Duodenal mucosa (tissue), 2 donors: ENCODE data around the gene LMAN2.

Source experiments
- H3K27ac ChIP-seq: one replicate; pipeline ENCODE4 v1.7.0; 2013; ENCODE audit warnings: low read depth, low read length
- H3K27me3 ChIP-seq, 2 donors: one replicate each; pipeline ENCODE4 v1.7.0; 2013; ENCODE audit warnings: low read length in 2 of 2, control low read depth in 1 of 2; ENCODE audit not compliant: insufficient read depth in 2 of 2, control insufficient read depth in 1 of 2
- H3K36me3 ChIP-seq, 2 donors: one replicate each; pipeline ENCODE4 v1.7.0; 2013; ENCODE audit warnings: low read length in 2 of 2, control low read depth in 1 of 2; ENCODE audit not compliant: insufficient read depth in 2 of 2, control insufficient read depth in 1 of 2
- H3K4me1 ChIP-seq, 2 donors: one replicate each; pipeline ENCODE4 v1.7.0; 2013; ENCODE audit warnings: low read length in 2 of 2, control low read depth in 1 of 2; ENCODE audit not compliant: insufficient read depth in 2 of 2, control insufficient read depth in 1 of 2
- H3K4me3 ChIP-seq, 2 donors: one replicate each; pipeline ENCODE4 v1.7.0; 2013; ENCODE audit warnings: low read length in 2 of 2, low read depth in 1 of 2
- H3K9ac ChIP-seq, 2 donors: one replicate each; pipeline ENCODE4 v1.7.0; 2013; ENCODE audit warnings: low read length in 2 of 2, low read depth in 1 of 2
- H3K9me3 ChIP-seq, 2 donors: one replicate each; pipeline ENCODE4 v1.7.0; 2013; ENCODE audit warnings: low read length in 2 of 2, control low read depth in 1 of 2; ENCODE audit not compliant: control insufficient read depth in 1 of 2

The LMAN2 gene

DNA sequence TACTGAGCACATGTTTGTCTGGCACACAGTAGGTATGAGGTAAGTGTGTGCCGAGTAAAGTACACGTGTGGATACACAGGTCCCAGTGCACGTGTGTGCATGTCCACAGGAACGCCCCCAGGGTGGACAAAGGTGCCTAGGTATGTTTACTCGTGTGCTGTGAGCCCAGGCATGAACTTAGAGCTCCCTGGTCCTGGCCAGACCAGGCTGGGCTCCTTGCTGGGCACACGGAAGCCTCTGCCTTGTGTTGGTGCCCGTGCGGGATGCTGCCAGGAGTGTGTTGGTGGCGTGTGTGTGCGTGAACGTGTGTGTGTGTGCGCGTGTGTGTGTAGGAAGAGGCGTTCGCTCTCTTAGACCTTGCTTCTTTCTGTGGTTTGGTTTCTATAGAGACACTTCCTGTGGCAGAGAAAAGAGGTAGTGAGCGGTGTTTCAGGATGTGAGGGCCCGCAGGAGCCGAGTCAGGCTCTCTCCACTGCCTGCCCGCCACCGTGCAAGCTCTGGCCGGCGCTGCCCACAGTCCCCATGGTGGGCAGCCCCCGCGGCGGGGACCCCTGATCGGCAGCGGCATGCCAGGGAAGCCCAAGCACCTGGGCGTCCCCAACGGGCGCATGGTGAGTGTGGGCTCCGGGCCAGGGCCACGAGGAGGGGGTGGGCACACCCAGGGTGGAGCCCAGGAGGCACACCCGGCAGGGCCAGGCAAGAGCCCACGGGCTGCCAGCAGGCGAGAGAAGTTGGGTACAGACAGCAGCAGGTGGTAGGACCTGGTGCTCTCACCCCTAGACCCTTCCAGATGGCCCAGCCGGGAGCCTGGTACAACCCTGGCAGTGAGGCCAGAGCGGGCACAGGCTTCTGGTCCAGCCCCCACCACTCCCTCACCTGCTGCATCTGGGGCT is 6.2 kb upstream of the LMAN2 start, which contains the start of gene RGS14:
TSS of gene RGS14 (plus strand) at position 466 of the 893 bp plus-strand sequence. CDS start at position 567, 101 bp downstream.
- no peaks in the 10 kb centered on the region for H3K27me3 ChIP-seq
- no peaks in the 10 kb centered on the region for H3K9me3 ChIP-seq
- peaks cover 36 to 58% of the 10 kb centered on the region in 2 donors for H3K4me1 ChIP-seq
- no peaks in the 10 kb centered on the region for H3K36me3 ChIP-seq
- peak within 1 kb of the TSS; percentile 39 to 67 for H3K9ac ChIP-seq
- H3K4me3 ChIP-seq, result peak within 1 kb of the TSS; percentile 69 to 83
- H3K27ac ChIP-seq, result no peak within 1 kb of the TSS

DNA sequence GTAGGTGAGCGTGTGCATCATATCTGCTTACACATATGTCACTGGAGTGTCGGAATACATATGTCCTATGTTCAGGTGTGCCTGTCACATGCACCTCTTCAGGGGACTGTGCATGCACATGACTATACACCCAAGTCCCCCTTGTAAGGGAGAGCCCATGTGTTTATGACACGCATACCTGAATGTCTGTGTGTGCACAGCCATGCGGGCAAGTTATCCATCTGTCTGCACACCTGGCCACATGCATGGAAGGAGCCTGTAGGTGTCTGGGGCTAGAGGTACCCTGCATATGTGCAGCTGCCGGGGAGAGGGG is 5.6 kb upstream of the LMAN2 start:
- H3K9me3 ChIP-seq, result no peaks in the 10 kb centered on the region
- H3K4me1 ChIP-seq, result peaks cover 31 to 53% of the 10 kb centered on the region in 2 donors
- no peak overlapping the region for H3K27ac ChIP-seq
- H3K4me3 ChIP-seq, result peak overlapping the region; percentile 69 to 83
- peak overlapping the region in 1 of 2 donors; percentile 39 for H3K9ac ChIP-seq
- no peaks in the 10 kb centered on the region for H3K36me3 ChIP-seq
- H3K27me3 ChIP-seq, result no peaks in the 10 kb centered on the region

DNA sequence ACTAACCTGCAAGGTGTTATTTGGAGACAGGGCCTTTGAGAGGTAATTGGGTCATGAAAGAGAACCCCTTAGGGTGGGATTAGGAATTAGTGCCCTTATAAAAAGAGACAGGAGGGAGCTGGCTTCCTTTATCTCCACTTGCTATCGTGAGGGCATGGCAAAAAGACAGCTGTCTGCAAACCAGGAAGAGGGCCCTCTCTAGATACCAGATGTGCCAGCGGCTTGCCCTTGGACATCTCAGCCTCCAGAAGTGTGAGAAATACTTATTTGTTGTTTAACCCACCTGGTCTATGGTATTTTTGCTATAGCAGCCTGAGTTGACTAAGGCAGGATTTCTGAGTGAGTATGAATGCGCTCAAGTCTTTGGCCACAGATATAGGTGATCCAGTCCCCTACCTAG is 5.3 kb upstream of the LMAN2 start:
- no peaks in the 10 kb centered on the region for H3K36me3 ChIP-seq
- no peaks in the 10 kb centered on the region for H3K27me3 ChIP-seq
- no peak overlapping the region for H3K27ac ChIP-seq
- no peaks in the 10 kb centered on the region for H3K9me3 ChIP-seq
- H3K4me1 ChIP-seq, result peaks cover 29 to 52% of the 10 kb centered on the region in 2 donors
- peak overlapping the region in 1 of 2 donors; percentile 69 for H3K4me3 ChIP-seq
- no peak overlapping the region for H3K9ac ChIP-seq

DNA sequence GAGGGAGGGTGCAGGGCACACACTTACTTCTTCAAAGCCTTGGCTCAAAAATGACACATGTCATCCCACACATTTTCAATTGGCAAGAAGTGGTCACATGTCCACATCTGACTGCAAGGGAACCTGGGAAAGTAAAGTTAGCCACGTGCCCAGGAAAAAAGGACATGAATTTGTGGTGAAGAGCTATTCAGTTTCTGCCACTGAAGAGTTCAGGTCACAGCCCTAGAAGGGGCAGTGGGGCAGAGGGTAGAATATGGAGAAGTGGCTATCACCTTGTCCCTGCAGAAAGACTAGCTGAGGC is 4.3 kb upstream of the LMAN2 start:
- Histone ChIP-seq H3K36me3 (no peaks in the 10 kb centered on the region), H3K4me3 (no peak overlapping the region), H3K27ac (no peak overlapping the region), H3K9me3 (no peaks in the 10 kb centered on the region), H3K9ac (no peak overlapping the region), H3K27me3 (no peaks in the 10 kb centered on the region), H3K4me1 (peaks cover 28 to 47% of the 10 kb centered on the region in 2 donors)

DNA sequence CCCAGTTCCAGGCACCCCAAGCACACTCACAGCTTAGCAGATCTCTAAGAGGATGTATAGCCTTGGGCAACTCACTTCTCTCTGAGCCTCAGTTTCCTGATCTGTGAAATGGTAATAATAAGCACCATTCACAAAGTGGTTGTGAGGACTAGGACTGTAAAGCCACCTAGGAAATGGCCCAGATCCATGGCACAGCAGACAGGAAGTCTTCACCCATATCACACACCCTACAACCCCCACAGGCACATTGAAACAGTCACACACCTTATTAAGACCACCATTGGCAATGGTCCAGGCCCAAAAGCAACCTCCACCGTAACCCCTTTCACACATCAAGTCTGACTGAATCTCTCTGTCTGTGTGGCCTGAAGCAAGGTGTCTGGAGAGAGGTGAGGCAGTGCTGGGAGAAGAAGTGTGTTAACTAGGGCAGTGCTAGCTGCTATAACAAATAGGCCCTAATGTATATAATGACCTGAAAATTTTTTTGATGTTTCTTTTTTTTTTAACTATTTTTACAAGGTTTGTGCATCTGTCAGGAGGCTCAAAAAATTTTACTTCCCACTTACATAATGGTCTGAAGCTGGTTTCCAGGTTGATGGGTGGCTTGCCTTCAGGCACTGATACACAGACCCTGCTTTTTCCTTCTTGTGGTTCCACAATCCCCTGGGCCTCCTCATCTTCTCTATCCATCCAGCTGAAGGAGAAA is 3.8 kb upstream of the LMAN2 start:
- Histone ChIP-seq H3K4me1 (peaks cover 33 to 49% of the 10 kb centered on the region in 2 donors), H3K9me3 (no peaks in the 10 kb centered on the region), H3K27me3 (no peaks in the 10 kb centered on the region), H3K27ac (no peak overlapping the region), H3K4me3 (no peak overlapping the region), H3K36me3 (no peaks in the 10 kb centered on the region), H3K9ac (no peak overlapping the region)

DNA sequence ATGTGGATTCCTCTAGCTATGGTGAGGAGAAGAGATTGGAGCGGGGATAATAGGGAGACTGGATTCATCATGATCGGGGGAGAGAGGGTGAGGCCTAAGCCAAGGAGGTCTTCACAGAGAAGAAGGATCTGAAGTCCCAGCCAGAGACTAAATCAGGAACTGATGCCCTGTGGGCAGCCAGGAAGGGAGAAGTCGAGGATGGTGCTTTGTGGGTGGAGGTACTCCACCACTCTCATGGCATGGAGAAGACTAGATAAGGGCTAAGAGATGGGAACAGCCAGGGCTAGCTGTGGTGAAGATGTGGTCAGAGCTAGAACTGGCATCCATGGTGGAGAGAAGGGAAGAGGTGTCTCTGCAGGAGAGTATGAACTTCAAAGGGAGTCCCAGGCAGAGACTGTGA is 3.2 kb upstream of the LMAN2 start:
- H3K27me3 ChIP-seq, result no peaks in the 10 kb centered on the region
- H3K4me1 ChIP-seq, result peaks cover 35 to 50% of the 10 kb centered on the region in 2 donors
- no peaks in the 10 kb centered on the region for H3K9me3 ChIP-seq
- H3K4me3 ChIP-seq, result no peak overlapping the region
- H3K9ac ChIP-seq, result no peak overlapping the region
- H3K27ac ChIP-seq, result no peak overlapping the region
- no peaks in the 10 kb centered on the region for H3K36me3 ChIP-seq

DNA sequence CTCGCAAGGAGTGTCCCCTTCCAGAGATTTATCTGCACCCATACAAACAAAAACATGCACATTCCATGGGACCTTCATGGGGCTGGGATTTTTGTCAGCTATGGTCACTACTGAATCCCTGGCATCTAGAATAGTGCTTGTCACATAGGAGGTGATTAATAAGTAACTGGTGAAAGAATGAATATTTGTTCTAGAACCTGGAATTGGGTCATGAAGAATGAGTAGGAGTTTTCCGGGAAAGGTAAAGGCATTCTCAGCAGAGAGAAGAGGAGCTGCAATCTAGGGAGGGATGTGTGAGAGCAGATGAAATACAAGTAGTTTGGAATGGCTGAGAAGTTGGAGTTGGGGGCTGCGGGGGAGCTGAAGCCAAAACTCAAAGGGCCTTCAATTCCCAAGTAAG is 2.8 kb upstream of the LMAN2 start:
- Histone ChIP-seq H3K27me3 (no peaks in the 10 kb centered on the region), H3K4me3 (no peak overlapping the region), H3K4me1 (peaks cover 37 to 50% of the 10 kb centered on the region in 2 donors), H3K9me3 (no peaks in the 10 kb centered on the region), H3K27ac (no peak overlapping the region), H3K36me3 (peaks cover 0 to 3% of the 10 kb centered on the region in 2 donors), H3K9ac (no peak overlapping the region)

DNA sequence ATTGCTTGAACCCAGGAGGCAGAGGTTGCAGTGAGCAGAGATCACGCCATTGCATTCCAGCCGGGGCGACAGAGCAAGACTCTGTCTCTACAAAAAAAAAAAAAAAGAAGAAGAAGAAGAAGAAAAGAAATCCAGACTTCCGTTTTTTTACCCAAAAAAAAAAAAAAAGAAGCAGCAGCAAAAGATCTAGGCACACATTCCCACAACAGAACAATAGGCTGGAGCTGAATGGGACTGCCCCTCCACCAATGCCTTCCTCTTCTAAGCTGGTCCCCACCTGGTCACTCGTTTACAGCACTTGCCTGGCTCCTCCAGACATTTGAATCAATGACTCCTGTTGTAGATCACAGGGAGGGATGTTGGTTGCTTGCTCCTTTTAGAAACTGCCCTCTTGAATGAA is 1.6 kb upstream of the LMAN2 start:
- Histone ChIP-seq H3K27ac (no peak overlapping the region), H3K9me3 (no peaks in the 10 kb centered on the region), H3K36me3 (peaks cover 4 to 7% of the 10 kb centered on the region in 2 donors), H3K4me3 (no peak overlapping the region), H3K9ac (no peak overlapping the region), H3K4me1 (peaks cover 33 to 43% of the 10 kb centered on the region in 2 donors), H3K27me3 (no peaks in the 10 kb centered on the region)

DNA sequence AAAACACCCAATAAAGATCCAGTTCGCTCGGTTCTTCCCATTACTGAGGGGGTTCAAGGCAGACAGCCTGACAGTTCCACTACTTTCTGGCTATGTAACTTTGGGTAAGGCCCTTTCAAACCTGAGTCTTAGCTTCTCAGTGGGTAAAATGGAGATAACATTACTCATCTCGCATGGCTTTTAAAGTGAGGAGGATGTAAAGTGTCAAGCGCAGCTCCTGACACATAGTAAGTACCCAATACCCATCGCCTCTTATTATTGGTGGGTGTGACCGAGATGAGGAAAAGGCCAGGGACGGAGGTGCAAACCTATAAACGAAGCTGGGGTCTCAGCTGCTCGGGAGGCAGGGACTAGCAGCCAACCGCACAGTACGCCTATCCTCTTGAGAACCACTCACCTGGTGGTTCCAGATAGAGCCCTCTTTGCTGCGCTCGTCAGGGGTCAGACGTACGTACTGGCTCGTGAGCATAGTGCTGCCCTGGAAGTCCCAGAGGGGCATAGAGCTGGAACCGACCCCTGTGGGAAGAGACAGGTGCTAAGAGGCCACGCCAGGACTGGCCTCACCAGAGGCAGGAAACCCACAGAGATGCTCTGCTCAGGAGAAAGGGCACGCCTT is 584 bp downstream of the LMAN2 start:
- H3K4me3 ChIP-seq, result peak overlapping the region; percentile 93 to 95
- H3K4me1 ChIP-seq, result peaks cover 29 to 34% of the 10 kb centered on the region in 2 donors

DNA sequence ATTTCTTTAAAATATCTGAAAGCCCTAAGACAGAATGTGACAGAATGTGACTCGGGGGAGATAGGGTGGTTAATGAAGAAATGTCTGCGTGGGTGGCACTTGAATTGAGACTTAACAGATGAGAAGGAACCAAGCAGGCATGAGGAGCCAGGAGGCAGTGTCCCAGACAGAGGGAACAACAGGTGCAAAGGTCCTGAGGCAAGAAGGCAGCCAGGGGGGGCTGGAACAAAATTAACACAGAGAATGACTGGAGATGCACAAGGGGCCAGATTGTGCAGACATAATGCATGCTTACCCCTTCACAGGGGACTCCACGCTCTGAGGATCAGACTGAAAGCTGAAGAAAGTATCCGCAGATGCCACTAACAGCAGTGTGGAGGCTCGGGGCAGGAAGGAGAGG is 1.7 kb downstream of the LMAN2 start:
- no peaks in the 10 kb centered on the region for H3K9me3 ChIP-seq
- H3K9ac ChIP-seq, result peak overlapping the region in 1 of 2 donors; percentile 92
- H3K4me3 ChIP-seq, result peak overlapping the region; percentile 93 to 95
- no peak overlapping the region for H3K27ac ChIP-seq
- H3K4me1 ChIP-seq, result peaks cover 29 to 34% of the 10 kb centered on the region in 2 donors
- no peaks in the 10 kb centered on the region for H3K27me3 ChIP-seq
- H3K36me3 ChIP-seq, result peaks cover 6 to 29% of the 10 kb centered on the region in 2 donors

More for the DNA sequence above, 584 bp downstream of the LMAN2 start:
- Histone ChIP-seq H3K9ac (peak overlapping the region; percentile 87 to 92), H3K27me3 (no peaks in the 10 kb centered on the region), H3K36me3 (peaks cover 6 to 24% of the 10 kb centered on the region in 2 donors), H3K27ac (peak overlapping the region; percentile 77), H3K9me3 (no peaks in the 10 kb centered on the region)
